ENCODE results near the gene CHTOP. TPM values are rescaled to one million over a fixed set of nuclear protein-coding genes. Genes with fewer than 3 reads are reported as not detected.
"Not testable (repeated sequence)": the region's sequence is repeated elsewhere in the genome, so short reads cannot be mapped to it uniquely, and the experiment has no call there.

Gene CHTOP
- total RNA-seq, 3 donors from 2014 or later: 37.1 to 112 (median 71.8) TPM

DNA sequence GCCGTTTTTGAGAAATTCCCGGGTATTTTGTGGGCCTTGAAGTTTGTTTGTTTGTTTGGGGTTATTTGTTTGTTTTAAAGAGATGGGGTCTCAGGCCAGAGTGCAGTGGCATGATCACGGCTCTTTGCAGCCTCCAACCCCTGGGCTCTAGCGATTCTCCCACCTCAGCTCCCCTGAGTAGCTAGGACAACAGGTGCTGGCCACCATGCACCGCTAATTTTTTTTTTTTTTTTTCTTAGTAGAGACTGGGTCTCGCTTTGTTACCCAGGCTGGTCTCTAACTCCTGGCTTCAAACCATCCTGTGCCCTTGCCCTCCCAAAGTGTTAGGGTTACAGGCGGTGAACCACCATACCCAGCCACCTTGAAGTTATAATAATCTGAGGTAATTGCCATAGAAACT is 2.0 kb downstream of the CHTOP start:
- H3K27me3 ChIP-seq: no peaks in the 10 kb centered on the region
- no peak for TF ChIP-seq POLR2AphosphoS5 (IDR thresholded peaks at IDR 0.05)
- no peak for TF ChIP-seq CTCF (IDR thresholded peaks at IDR 0.05)
- TF ChIP-seq POLR2A (IDR thresholded peaks at IDR 0.05): no peak
- H3K9me3 ChIP-seq: no peaks in the 10 kb centered on the region
- intact Hi-C loops (cut with DNase I; ENCODE audit: low total_unique reads): no loop called here
- peak overlapping the region in 2 of 3 donors; percentile 82 to 86 for H3K4me3 ChIP-seq
- H3K27ac ChIP-seq: peak overlapping the region; percentile 27 to 100
- H3K36me3 ChIP-seq: no peaks in the 10 kb centered on the region
- no peaks in the 10 kb centered on the region for H3K4me1 ChIP-seq
- DNase-seq (ENCODE audit: low spot score in 2 of 2): no peak

DNA sequence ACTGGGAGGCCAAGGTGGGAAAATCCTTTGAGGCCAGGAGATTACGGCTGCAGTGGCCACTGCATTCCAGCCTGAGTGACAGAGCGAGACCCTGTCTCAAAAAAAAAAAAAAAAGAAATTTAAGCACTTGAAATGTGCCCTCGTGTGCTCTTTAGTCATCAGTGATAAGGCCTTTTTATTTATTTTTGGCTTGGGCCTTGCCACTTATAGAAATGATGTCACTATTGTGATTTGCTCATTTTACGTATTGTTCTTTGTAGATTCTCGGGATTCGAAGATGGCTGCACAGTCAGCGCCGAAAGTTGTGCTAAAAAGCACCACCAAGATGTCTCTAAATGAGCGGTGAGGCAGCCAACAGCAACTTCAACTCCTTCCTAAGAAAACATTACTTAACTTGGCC is 2.4 kb downstream of the CHTOP start:
- H3K36me3 ChIP-seq: no peaks in the 10 kb centered on the region
- H3K9me3 ChIP-seq: no peaks in the 10 kb centered on the region
- H3K27ac ChIP-seq: no peak overlapping the region
- H3K4me1 ChIP-seq: no peaks in the 10 kb centered on the region
- no peak for TF ChIP-seq CTCF (IDR thresholded peaks at IDR 0.05)
- no peak for TF ChIP-seq POLR2AphosphoS5 (IDR thresholded peaks at IDR 0.05)
- TF ChIP-seq POLR2A (IDR thresholded peaks at IDR 0.05): no peak
- intact Hi-C loops (cut with DNase I; ENCODE audit: low total_unique reads): no loop called here
- no peaks in the 10 kb centered on the region for H3K27me3 ChIP-seq
- H3K4me3 ChIP-seq: no peak overlapping the region
- DNase-seq (ENCODE audit: low spot score in 2 of 2): no peak

- TF ChIP-seq CTCF (IDR thresholded peaks at IDR 0.05) (no peak), POLR2AphosphoS5 (IDR thresholded peaks at IDR 0.05) (no peak)
- no peak for DNase-seq (ENCODE audit: low spot score in 2 of 2)
- Histone ChIP-seq H3K27ac (no peak overlapping the region), H3K27me3 (no peaks in the 10 kb centered on the region), H3K4me1 (no peaks in the 10 kb centered on the region), H3K9me3 (no peaks in the 10 kb centered on the region), H3K4me3 (no peak overlapping the region), H3K36me3 (no peaks in the 10 kb centered on the region)
- intact Hi-C loops (cut with DNase I; ENCODE audit: low total_unique reads): no loop called here
These were observed 4.4 kb downstream of the CHTOP start for GRCh38 chr1:153638261-153638660.

GRCh38 chr1:153639280-153639679 is 5.4 kb downstream of the CHTOP start:
- H3K4me1 ChIP-seq: no peaks in the 10 kb centered on the region
- H3K27ac ChIP-seq: no peak overlapping the region
- intact Hi-C loops (cut with DNase I; ENCODE audit: low total_unique reads): no loop called here
- H3K4me3 ChIP-seq: no peak overlapping the region
- TF ChIP-seq POLR2AphosphoS5 (IDR thresholded peaks at IDR 0.05) (no peak), POLR2A (IDR thresholded peaks at IDR 0.05) (no peak), CTCF (IDR thresholded peaks at IDR 0.05) (no peak)
- H3K27me3 ChIP-seq: no peaks in the 10 kb centered on the region
- no peaks in the 10 kb centered on the region for H3K9me3 ChIP-seq
- no peaks in the 10 kb centered on the region for H3K36me3 ChIP-seq
- DNase-seq (ENCODE audit: low spot score in 2 of 2): no peak

- H3K4me1 ChIP-seq; H3K36me3 ChIP-seq; DNase-seq (ENCODE audit: low spot score in 2 of 2); H3K27me3 ChIP-seq; H3K9me3 ChIP-seq; intact Hi-C loops (cut with DNase I; ENCODE audit: low total_unique reads); H3K4me3 ChIP-seq: not testable (repeated sequence)
- peak overlapping the region in 1 of 2 donors; percentile 0 for H3K27ac ChIP-seq
These were observed 6.3 kb downstream of the CHTOP start for GRCh38 chr1:153640213-153640612.

GRCh38 chr1:153640861-153641260 is 7.0 kb downstream of the CHTOP start:
- intact Hi-C loops (cut with DNase I; ENCODE audit: low total_unique reads): no loop called here
- Histone ChIP-seq H3K4me1 (no peaks in the 10 kb centered on the region), H3K9me3 (no peaks in the 10 kb centered on the region), H3K27ac (peak overlapping the region in 1 of 2 donors; percentile 0), H3K27me3 (no peaks in the 10 kb centered on the region), H3K4me3 (no peak overlapping the region), H3K36me3 (no peaks in the 10 kb centered on the region)
- DNase-seq (ENCODE audit: low spot score in 2 of 2): no peak
- no peak for TF ChIP-seq CTCF (IDR thresholded peaks at IDR 0.05)
- TF ChIP-seq POLR2A (IDR thresholded peaks at IDR 0.05): no peak
- TF ChIP-seq POLR2AphosphoS5 (IDR thresholded peaks at IDR 0.05): no peak

All from breast epithelium (tissue), 4 donors.